ENCODE data around the gene GOLGA8H. TPM values are rescaled to one million over a fixed set of nuclear protein-coding genes. Genes with fewer than 3 reads are reported as not detected.
"Not testable (repeated sequence)": the region's sequence is repeated elsewhere in the genome, so short reads cannot be mapped to it uniquely, and the experiment has no call there.

GOLGA8H gene
- 0.31 TPM for total RNA-seq

GRCh38 chr15:30603796-30604195, at the start of gene GOLGA8H:
TSS of gene GOLGA8H (plus strand) at chr15:30604028. CDS start at chr15:30604126, 98 bp downstream.
- DNase-seq, result not testable (repeated sequence)

- DNase-seq, result not testable (repeated sequence)
Measured at GRCh38 chr15:30566949-30567348, 36.9 kb upstream of the GOLGA8H start.

GRCh38 chr15:30573012-30573491, 30.8 kb upstream of the GOLGA8H start:
- DNase-seq, result not testable (repeated sequence)

DNA sequence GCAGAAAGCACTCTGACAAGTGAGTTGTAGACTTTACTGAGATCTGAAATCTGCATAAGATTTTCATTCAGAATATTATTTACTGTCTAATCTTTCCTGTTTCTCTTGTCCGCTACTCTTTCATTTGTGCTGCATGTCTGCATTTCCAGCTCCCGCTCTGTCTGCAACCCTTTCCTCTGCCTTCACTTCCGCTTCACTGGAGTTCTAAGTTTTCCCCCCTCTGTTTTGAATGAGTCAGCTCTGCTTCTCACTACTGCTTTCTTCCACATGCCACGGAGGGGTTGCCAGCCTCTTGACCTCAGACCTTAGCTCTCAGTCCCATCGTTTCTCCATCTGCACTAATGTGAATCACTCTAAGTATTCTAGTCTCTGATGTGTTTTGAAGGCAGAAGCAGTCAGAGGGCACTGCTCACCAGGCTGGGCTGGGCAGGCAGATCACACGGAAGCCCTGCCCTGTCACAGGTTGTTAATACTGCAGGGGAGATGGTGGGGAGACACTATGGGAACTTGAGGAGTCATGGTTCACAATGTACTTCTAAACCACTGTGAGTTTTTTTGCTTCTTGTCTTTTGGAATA, 24.3 kb upstream of the GOLGA8H start:
- DNase-seq, result not testable (repeated sequence)

GRCh38 chr15:30580716-30581115, 23.1 kb upstream of the GOLGA8H start:
- not testable (repeated sequence) for DNase-seq

GRCh38 chr15:30598953-30599352, 4.9 kb upstream of the GOLGA8H start:
- not testable (repeated sequence) for DNase-seq

DNA sequence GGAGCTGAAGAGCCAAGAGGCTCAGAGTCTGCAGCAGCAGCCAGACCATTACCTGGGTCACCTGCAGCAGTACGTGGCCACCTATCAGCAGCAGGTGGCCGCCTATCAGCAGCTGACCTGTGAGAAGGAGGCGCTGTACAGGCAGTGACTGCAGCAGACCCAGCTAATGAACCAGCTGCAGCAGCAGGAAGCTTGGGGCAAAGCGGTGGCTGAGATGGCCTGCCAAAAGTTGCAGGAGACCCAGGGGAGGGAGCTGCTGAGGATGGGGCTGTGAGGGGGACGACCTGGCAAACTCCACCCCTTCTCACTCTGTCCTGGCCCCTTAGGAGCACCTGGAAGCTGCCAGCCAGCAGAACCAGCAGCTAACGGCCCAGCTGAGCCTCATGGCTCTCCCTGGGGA, 8.4 kb downstream of the GOLGA8H start:
- DNase-seq, result not testable (repeated sequence)

DNA sequence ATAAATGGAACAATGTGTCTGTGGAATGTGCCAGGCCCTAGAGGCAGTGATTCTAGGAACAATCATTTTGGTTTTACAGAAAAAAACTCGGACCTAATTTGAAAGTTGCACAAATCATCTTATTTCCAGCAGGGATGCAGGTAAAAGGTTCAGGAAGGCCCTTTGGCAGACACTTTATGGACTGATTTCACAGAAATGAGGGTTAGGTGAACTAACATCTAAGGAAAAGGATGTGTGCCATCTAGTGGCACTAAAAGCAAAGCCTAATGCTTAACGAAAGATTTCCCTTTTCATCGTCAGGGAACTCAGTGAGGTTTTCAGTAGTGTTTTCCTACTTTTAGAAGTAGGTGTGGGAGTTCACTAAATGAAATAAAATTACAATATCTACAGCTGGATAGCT, 17.5 kb downstream of the GOLGA8H start:
- not testable (repeated sequence) for DNase-seq

DNA sequence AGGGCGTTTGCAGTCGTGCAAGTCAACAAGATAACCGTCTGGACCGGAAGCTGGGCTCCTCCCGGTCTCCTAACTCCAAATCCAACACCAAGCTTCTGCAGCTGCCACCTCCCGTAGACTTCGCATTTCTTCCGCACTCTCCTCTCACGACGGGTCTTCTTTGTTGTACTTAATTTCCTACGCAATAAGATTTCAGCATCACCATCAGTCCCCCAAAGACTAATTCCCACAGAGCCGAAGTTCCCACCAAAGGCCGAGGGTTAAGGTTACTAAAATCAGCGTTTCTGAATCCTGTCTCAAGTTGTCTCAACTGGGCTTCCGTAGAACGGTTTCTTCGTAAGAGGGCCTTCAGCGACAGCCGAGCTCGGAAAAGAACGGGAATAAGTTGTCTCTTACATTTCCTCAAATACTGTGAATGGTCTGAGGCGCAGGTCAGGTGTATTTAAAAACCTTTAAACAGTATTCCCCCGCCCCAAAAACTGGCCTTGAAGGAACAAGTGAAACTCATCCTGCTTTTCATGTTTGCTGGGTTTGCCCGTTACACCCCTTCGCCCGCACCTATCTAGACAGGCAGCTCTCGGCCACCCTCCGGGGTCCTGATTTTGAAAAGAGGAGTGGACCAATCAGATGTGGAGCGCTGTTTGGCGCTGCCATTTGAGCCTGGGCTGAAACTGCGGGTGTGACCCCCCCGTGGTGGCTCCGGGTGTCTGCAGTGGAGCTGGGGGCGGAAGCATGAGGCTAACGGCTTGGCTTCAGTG, 21.8 kb downstream of the GOLGA8H start, which contains the start of gene ARHGAP11B:
Gene ARHGAP11B (plus strand): TSS at position 693 of the 758 bp plus-strand sequence.
- not testable (repeated sequence) for DNase-seq

DNA sequence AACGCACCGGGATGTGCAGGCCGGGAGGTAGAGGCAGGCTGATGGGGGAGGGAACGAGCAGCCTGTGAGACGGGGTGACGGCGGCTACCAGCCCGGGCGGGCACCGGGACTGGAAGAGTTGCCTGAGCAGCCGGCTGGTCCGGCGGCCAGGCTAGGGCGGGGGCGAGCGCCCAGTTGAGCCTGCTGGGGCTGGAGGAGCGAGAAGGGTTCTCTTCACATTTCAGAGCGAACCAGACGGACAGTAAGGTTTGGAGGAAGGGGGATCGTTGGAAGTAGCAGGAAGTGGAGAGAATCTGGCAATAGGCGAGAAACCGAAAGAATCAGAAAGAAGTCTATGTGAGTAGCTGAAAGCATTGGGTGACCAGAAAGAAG, 22.4 kb downstream of the GOLGA8H start:
- not testable (repeated sequence) for DNase-seq

DNA sequence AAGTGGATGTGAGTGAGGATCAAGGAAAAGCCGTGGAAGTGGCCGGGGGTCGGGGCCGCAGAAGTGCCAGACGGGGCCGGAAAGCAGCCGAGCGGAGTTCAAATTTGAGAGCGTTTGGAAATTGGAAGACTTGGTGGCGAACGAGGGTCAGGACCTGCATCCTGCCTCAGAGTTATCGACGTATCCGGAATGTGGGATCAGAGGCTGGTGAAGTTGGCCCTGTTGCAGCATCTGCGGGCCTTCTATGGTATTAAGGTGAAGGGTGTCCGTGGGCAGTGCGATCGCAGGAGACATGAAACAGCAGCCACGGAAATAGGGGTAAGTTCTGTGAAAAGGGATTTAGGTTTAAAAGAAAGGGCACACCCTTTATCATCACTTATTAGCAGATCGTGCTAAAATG, 22.8 kb downstream of the GOLGA8H start:
- DNase-seq, result not testable (repeated sequence)

DNA sequence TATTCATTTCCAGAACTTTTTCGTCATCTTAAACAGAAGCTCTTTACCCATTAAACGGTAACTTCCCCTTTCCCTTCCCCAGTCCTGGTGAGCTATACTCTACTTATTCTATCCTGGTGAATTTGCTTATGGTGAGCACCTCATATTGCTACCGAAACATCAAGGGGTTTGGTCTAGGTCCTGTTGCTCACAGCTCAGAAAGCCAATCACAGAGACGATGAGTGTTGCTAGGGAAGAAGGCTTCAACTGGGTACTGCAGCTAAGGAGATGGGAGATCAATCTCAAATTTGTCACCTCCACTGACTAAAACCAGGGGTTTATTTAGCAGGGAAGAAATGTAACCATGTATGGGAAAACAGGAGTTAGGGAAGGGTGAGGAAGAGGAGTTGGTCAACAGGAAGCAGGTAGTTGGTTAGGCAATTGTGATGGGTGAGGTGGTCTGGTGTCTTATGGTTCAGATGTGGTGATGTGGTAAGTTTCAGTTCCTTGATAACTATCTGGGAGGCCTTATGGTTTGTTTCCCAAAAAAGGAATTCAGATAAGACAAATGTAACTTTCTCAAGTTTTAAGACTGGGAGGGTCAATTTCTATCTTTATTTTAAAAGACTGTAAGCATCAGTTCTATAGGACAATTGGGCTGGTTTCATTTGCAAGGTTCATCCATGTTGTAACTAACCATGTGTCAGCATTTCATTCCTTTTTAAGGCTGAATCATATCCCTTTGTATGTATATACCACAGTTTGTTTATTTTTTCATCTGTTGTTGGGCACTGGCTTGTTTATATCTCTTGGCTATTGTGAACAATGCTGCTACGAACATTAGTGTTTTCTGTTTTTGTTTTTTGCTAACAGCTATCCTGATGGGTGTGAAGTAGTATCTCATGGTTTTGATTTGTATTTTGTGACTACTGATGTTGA, 46.4 kb downstream of the GOLGA8H start:
- DNase-seq, result no peak

GRCh38 chr15:30661154-30661553, 57.3 kb downstream of the GOLGA8H start:
- DNase-seq, result not testable (repeated sequence)

Small RNA genes within 50 kb of the gene (small RNA-seq; reads per million reads assigned to genes)
- gene RF00096 (not detected), gene RN7SL628P (not detected), gene RN7SL796P (not detected)

Other genes with a start within 250 kb of the GOLGA8H start
- 3.9 TPM for gene CHRFAM7A, start 210.5 kb upstream of the GOLGA8H start, total RNA-seq
- gene GOLGA8R, start 189.8 kb upstream of the GOLGA8H start, total RNA-seq, result 0.62 TPM
- gene GOLGA8Q, start 52.0 kb upstream of the GOLGA8H start, total RNA-seq, result 0.62 TPM